IPS DF 19.7 (cell line): ENCODE data around the gene MAGI1.

Experiments used
- DNase-seq: peaks from one replicate; pipeline ENCODE4 v3.0.0-alpha.2; 2013; ENCODE audit warnings: low read depth, low spot score

Gene MAGI1

GRCh38 chr3:65945953-65946352 lies 92.8 kb downstream of the MAGI1 start:
- DNase-seq, result no peak

DNA sequence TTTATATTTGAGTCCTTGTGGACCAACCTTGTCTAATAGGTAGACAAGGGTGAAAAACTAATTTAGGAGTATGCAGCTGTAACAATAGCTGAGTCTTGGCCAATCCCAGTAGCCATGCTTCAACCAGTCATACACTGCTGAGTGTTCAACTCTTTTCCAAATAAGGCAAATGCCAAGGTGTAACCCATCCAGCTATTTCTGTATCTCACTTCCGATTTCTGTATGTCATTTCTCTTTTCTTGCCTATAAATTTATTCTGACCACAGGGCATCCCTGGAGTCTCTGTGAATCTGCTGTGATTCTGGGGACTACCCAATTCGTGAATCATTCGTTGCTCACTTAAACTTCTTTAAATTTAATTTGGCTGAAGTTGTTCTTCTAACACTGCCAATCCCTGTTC lies 93.2 kb downstream of the MAGI1 start:
- no peak for DNase-seq

- no peak for DNase-seq
Measured at GRCh38 chr3:65944252-65944651, 94.5 kb downstream of the MAGI1 start.

DNA sequence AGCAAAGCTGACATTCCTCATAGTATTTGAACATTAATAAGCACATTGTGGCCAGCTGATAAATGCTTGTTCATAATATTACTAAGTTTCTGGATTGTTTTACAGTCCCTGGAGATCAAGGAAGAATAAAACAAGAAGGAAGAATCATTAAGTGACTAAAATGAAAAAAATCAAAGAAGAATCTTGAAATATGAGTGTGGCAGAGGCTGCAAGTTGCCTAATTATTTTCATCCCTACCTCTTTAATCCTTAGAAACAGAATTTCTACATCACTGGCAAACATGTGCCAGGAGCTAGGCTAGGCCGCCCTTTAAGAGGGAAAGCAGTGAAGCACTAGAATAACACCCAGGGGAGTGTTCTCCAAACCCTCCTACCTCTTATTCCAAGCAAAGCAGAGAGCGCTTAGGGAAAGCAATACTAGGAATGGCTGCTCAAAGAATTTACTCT lies 98.9 kb downstream of the MAGI1 start:
- DNase-seq, result no peak

- no peak for DNase-seq
Measured at GRCh38 chr3:65939184-65939583, 99.5 kb downstream of the MAGI1 start.

GRCh38 chr3:65938676-65939075 lies 100.0 kb downstream of the MAGI1 start:
- DNase-seq, result no peak

GRCh38 chr3:65938147-65938546 lies 100.6 kb downstream of the MAGI1 start:
- DNase-seq, result no peak

DNA sequence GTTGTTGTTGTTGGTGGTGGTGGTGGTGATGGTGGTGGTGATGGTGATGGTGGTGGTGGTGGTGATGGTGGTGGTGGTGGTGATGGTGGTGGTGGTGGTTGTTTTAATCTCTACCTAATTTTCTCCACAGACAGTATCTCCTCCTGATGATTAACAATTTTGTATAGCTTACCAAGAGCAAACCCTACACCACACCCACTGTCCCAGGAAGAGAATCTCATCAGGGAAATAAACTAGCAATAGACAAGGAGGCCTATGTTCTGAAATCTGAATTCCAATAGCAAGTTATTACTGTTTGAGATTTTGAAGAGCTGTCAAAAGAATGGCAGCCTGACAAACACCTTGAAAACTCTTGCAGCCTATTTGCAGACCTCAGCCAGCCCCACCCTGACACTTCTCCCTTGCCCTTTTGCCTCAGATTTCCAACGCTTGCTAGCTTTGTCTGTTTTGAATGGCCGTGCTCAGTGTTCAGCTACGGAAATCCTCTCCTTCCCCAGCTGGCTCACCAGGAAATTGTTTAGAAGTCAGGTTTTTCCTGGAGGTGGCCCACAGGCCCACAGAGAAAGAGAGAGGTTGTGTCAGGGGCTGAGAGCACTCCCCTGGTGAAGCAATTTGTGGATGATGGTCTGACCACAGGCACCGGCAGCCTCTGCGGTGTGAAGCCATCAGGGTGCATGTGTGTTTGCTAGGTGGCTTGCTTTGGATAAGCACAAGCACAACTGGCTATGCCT lies 101.6 kb downstream of the MAGI1 start:
- DNase-seq, result no peak

DNA sequence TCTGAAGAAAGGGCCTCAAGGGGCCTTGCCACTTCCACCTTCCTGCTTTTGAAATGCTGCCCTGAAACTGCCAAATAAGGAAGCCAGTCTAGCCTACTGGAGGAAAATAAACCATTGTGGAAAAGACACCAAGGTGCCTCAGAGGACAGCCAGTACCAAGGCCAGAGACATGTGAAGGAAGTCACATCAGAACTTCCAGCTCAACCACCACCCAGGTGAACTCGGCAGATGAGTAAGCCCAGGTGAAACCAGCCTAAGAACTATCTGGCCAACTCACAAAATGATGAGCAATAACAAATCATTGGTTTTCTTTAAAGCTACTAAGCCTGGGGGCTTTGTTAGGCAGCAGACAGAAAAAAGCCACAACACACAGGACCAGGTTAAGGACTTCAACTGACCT lies 103.0 kb downstream of the MAGI1 start:
- no peak for DNase-seq

DNA sequence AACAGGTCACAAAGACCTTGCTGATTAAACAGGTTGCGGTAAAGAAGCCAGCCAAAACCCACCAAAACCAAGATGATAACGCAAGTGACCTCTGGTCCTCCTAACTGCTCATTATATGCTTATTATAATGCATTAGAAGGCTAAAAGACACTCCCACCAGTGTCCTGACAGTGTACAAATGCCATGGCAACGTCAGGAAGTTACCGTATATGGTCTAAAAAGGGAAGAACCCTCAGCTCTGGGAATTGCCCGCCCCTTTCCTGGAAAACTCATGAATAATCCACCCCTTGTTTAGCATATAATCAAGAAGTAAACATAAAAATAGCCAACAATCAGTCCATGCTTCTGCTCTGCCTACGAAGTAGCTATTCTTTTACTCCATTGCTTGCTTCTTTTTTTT lies 108.1 kb downstream of the MAGI1 start:
- no peak for DNase-seq

- no peak for DNase-seq
Measured at GRCh38 chr3:65928110-65928509, 110.6 kb downstream of the MAGI1 start.

- DNase-seq, result no peak
Measured at GRCh38 chr3:65927576-65927975, 111.1 kb downstream of the MAGI1 start.

DNA sequence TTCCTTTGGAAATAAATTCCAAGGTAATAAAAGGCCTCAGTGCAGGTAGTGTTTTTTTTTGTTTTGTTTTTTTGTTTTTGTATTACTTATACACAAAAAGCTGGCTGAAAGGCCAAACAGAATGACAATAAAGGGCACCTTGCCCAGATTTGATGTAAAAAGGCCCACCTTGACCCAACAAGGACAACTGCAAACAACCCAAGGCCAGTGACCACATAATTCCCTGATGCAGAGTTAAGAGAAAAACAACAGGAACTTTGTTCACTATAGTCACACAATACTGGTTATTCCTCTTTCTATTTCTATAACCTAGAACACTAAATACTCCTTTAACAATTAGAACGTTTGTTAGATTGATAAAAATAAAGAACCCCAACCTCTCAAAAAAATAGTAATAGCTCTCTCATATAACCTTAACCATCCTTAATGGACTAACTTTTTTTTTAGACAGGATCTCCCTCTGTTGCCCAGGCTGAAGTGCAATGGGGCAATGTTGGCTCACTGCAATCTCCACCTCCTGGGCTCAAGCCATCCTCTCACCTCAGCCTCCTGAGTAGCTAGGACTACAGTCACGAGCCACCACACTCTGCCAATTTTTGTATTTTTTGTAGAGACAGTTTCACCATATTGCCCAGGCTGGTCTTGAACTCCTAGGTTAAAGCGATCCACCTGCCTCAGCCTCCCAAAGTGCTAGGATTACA lies 113.3 kb downstream of the MAGI1 start:
- no peak for DNase-seq

DNA sequence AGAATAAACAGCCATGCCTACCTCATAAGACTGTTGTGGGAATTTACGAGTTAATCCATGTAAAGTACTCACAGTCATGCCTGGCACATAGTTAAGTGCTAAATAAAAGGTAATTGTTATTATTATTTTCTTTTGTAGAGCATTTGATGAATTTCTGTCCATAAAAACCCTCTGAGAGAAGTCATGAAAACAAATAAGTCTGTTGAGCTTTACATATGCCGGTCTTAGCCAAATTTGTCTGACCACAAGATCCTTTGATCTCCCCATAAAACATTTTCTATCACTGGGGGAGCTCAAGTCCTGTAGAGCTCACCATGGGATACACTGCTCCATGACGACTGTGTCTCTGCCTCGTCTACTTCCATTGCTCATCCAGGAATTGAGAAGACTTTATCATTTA lies 114.0 kb downstream of the MAGI1 start:
- no peak for DNase-seq

DNA sequence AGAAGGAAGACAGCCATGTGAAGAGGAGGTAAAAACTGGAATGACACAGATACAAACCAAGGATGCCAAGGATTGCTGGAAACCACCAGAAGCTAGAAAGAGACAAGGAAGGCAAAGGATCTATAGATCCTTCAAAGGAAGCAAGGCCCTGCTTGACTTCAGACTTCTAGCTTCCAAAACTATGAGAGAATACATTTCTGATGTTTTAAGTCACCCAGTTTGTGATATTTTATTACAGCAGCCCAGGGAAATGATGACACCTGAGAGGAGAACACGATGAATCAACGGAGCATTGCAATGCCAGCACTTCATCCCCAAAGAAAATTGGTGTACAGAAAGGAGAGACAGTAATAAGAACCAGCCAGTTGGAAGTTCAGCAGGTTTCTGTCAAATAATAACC lies 116.3 kb downstream of the MAGI1 start:
- no peak for DNase-seq

- DNase-seq, result no peak
Measured at GRCh38 chr3:65919826-65920225, 118.9 kb downstream of the MAGI1 start.

GRCh38 chr3:65915477-65915876 lies 123.2 kb downstream of the MAGI1 start:
- no peak for DNase-seq

DNA sequence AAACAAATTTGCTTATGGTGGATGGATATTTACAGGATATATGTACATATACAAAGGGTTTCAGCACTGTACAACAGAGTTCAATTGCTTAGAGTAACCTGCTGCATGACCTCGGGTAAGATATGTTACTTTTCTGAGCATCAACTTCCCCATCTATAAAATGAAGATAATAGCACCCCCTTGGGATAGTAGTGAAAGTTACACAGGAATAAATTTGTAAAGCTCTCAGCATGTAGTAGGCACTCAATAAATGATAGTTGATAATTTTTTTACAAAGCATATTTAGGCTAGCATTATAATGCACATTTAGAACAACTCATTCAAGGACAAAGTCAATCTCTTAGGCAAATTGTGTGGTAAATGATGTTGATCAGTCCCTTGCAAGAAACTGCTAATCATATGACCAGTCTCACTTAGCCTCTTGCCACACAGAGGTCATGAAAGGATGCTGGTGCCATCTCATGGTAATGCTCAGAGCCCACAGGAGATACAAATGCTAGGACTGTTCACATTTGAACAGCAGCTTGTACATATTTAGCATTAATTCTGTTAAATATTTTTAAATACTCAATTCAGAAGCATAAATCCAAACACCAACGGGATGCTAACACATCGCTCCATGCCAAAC lies 123.9 kb downstream of the MAGI1 start:
- no peak for DNase-seq

DNA sequence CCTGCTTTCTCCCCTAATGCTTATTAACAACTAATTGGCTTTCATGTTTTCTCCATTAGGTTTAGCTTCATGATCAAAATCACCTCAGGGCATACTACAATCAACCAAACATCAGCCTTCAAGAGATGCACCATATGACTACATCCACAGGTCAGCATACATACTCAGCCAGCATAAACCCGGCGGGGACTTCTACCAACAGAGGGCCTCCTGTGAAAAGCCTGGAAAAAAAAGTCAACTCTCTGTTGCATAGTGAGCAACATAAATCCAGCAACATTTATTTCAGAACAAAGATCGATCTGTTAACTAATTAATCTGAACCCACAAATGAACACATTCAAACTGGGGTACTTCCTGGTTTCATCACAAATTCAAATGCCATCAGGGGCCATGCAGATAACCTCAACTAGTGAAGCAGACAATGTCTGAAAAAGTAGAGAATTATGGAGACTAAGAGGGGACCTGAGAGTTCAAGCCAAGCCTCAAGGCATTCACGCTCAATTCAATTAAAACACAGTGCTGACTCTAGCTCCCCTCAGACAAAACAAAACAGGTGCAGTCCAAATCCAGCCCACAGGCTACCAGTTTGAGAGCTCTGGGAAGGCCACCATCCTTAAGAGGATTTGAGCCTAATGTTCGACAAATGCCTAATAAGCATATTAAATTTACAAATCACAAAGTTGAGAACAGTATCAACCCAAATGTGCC lies 124.5 kb downstream of the MAGI1 start:
- DNase-seq, result no peak

DNA sequence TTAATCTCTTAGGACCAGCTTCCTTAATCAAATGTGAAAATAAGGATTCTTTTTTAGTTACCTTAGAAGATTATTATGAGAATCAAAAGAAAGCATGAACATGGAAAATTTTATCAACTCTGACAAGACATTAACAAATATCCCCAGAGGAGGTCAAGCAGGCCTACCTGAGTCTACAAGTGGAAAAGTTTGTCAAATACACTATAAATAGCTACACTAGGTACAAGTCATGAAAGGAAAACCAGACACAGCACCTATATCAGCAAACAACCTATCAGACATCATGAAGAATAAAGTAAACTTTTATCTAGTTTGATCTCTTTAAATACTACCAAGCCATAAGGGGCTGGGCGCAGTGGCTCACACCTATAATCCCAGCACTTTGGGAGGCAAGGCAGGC lies 126.1 kb downstream of the MAGI1 start:
- no peak for DNase-seq

GRCh38 chr3:65908588-65908987 lies 130.1 kb downstream of the MAGI1 start:
- no peak for DNase-seq
